PFSK-1 (cell line): Measurements from ENCODE around the gene BCAS4.

Experiments
- FOXP2 ChIP-seq: optimal IDR thresholded peaks from 2 replicates; pipeline ENCODE3; 2011; ENCODE audit warnings: borderline replicate concordance, control low read depth, inconsistent platforms; ENCODE audit not compliant: insufficient read depth; ENCODE audit errors: extremely low read length, extremely low read depth
- POLR2AphosphoS5 ChIP-seq: IDR thresholded peaks from 2 replicates; pipeline ENCODE4 v1.6.1; 2012; ENCODE audit warnings: low read depth, mild to moderate bottlenecking, control low read depth, low read length, moderate library complexity
- REST ChIP-seq, 2 experiments: IDR thresholded peaks; 2 replicates each; pipeline versions ENCODE4 v1.6.1 to v1.8.0; 2011 to 2012; ENCODE audit warnings: low read depth in 2 of 2, low read length in 2 of 2, control low read depth in 1 of 2, inconsistent platforms in 1 of 2, mild to moderate bottlenecking in 1 of 2, moderate library complexity in 1 of 2; ENCODE audit not compliant: insufficient read depth in 1 of 2
- SIN3A ChIP-seq: IDR thresholded peaks from 2 replicates; pipeline ENCODE4 v1.6.1; 2012; ENCODE audit warnings: mild to moderate bottlenecking, low read length, moderate library complexity, borderline replicate concordance; ENCODE audit not compliant: insufficient read depth
- TAF1 ChIP-seq: IDR thresholded peaks from 2 replicates; pipeline ENCODE4 v1.6.1; 2012; ENCODE audit warnings: low read length, control low read depth, borderline replicate concordance; ENCODE audit not compliant: insufficient read depth

The BCAS4 gene

GRCh38 chr20:50913690-50914375 lies 119.0 kb downstream of the BCAS4 start:
- TF ChIP-seq FOXP2 (no peak), TAF1 (no peak), SIN3A (no peak), REST (IDR thresholded peaks at IDR 0.05; ENCODE audit: insufficient read depth in 1 of 2, low read depth in 2 of 2, low read length in 2 of 2) (no peak), POLR2AphosphoS5 (no peak)

GRCh38 chr20:50915424-50915823 lies 120.6 kb downstream of the BCAS4 start:
- TF ChIP-seq FOXP2: no peak
- no peak for TF ChIP-seq SIN3A
- no peak for TF ChIP-seq REST (IDR thresholded peaks at IDR 0.05; ENCODE audit: insufficient read depth in 1 of 2, low read depth in 2 of 2, low read length in 2 of 2)
- TF ChIP-seq TAF1: no peak
- TF ChIP-seq POLR2AphosphoS5: no peak

- TF ChIP-seq REST (IDR thresholded peaks at IDR 0.05; ENCODE audit: insufficient read depth in 1 of 2, low read depth in 2 of 2, low read length in 2 of 2) (no peak), SIN3A (no peak), POLR2AphosphoS5 (no peak), TAF1 (no peak), FOXP2 (no peak)
These were observed 121.4 kb downstream of the BCAS4 start for GRCh38 chr20:50916257-50916656.

- TF ChIP-seq TAF1 (no peak), POLR2AphosphoS5 (no peak), SIN3A (no peak), REST (IDR thresholded peaks at IDR 0.05; ENCODE audit: insufficient read depth in 1 of 2, low read depth in 2 of 2, low read length in 2 of 2) (no peak), FOXP2 (no peak)
These were observed 122.1 kb downstream of the BCAS4 start for GRCh38 chr20:50916934-50917333.

GRCh38 chr20:50918403-50918802 lies 123.5 kb downstream of the BCAS4 start:
- TF ChIP-seq REST (IDR thresholded peaks at IDR 0.05; ENCODE audit: insufficient read depth in 1 of 2, low read depth in 2 of 2, low read length in 2 of 2): no peak
- TF ChIP-seq POLR2AphosphoS5: no peak
- no peak for TF ChIP-seq FOXP2
- no peak for TF ChIP-seq SIN3A
- TF ChIP-seq TAF1: no peak
